H1 (cell line): ENCODE measurements around the gene CITED4. TPM values are rescaled to one million over a fixed set of nuclear protein-coding genes. Genes with fewer than 3 reads are reported as not detected.

Source experiments
- CTCF ChIA-PET: fragments of 300-600 bp; sonication (Branson Sonifier 250); formaldehyde crosslinking; loops from one replicate; lab custom pipeline; 2021; ENCODE audit not compliant: partially characterized antibody; lab: Charles Lee
- POLR2A ChIA-PET: fragments of 300-600 bp; sonication (Branson Sonifier 250); formaldehyde crosslinking; loops from one replicate; lab custom pipeline; 2021; ENCODE audit warnings: inconsistent platforms; ENCODE audit not compliant: partially characterized antibody; lab: Charles Lee
- DNase-seq, 2 experiments: peaks; one replicate each; pipeline versions ENCODE4 v3.0.0 to v3.0.0-alpha.2; 2010 to 2022; ENCODE audit warnings: low spot score in 2 of 2, low read depth in 1 of 2, mixed read lengths in 1 of 2
- FAIRE-seq: peaks from 2 replicates; lab custom pipeline; 2011; peaks lifted over from hg19 to GRCh38; lab: Jason Lieb, UNC
- H2AFZ ChIP-seq: 2 replicates; pipeline ENCODE4 v1.8.1; 2012; ENCODE audit warnings: low read length, inconsistent platforms
- H2AK5ac ChIP-seq: 2 replicates; pipeline ENCODE4 v1.6.1; 2013; ENCODE audit warnings: low read depth, low read length
- H2BK120ac ChIP-seq: replicated peaks from 2 replicates; pipeline ENCODE3; 2013; ENCODE audit warnings: low read depth, low read length, inconsistent platforms
- H2BK12ac ChIP-seq: 2 replicates; pipeline ENCODE4 v1.6.1; 2013; ENCODE audit warnings: low read depth, low read length
- H2BK15ac ChIP-seq: 2 replicates; pipeline ENCODE4 v1.6.1; 2013; ENCODE audit warnings: low read length
- H2BK20ac ChIP-seq: 2 replicates; pipeline ENCODE4 v1.6.1; 2013; ENCODE audit warnings: low read length
- H2BK5ac ChIP-seq: 2 replicates; pipeline ENCODE4 v1.6.1; 2013; ENCODE audit warnings: low read depth, low read length
- H3K14ac ChIP-seq: 2 replicates; pipeline ENCODE4 v1.6.1; 2013; ENCODE audit warnings: inconsistent platforms; ENCODE audit not compliant: insufficient read length
- H3K18ac ChIP-seq: 2 replicates; pipeline ENCODE4 v1.6.1; 2013; ENCODE audit warnings: low read length; ENCODE audit errors: extremely low read depth
- H3K23ac ChIP-seq: 2 replicates; pipeline ENCODE4 v1.6.1; 2013; ENCODE audit warnings: inconsistent platforms; ENCODE audit not compliant: insufficient read length
- H3K23me2 ChIP-seq: 2 replicates; pipeline ENCODE4 v1.6.1; 2013; ENCODE audit warnings: low read depth, low read length
- H3K27ac ChIP-seq: 2 replicates; pipeline ENCODE4 v1.6.1; 2011; ENCODE audit warnings: low read depth, low read length, inconsistent platforms
- H3K27me3 ChIP-seq, 4 experiments: replicated peaks in 1 of 4; 1 replicate in 1 of 4; 2 replicates in 3 of 4; pipeline versions ENCODE4 v1.6.1 to v1.8.1; 2011 to 2013; ENCODE audit warnings: low read length in 3 of 4, mild to moderate bottlenecking in 3 of 4, inconsistent platforms in 2 of 4, mixed read lengths in 2 of 4, moderate library complexity in 1 of 4; ENCODE audit not compliant: control insufficient read depth in 3 of 4, insufficient read depth in 3 of 4; ENCODE audit errors: extremely low read depth in 1 of 4
- H3K36me3 ChIP-seq, 4 experiments: 2 replicates each; pipeline versions ENCODE4 v1.6.1 to v1.8.1; 2011 to 2013; ENCODE audit warnings: mild to moderate bottlenecking in 4 of 4, low read length in 3 of 4, moderate library complexity in 2 of 4, control low read depth in 1 of 4, inconsistent platforms in 1 of 4; ENCODE audit not compliant: insufficient read depth in 4 of 4, control insufficient read depth in 2 of 4
- H3K4ac ChIP-seq: replicated peaks from 2 replicates; pipeline ENCODE3; 2013; ENCODE audit warnings: low read length, low read depth, mixed read lengths, inconsistent platforms; ENCODE audit not compliant: insufficient read length
- H3K4me1 ChIP-seq, 4 experiments: replicated peaks in 1 of 4; 1 replicate in 1 of 4; 2 replicates in 3 of 4; pipeline versions ENCODE4 v1.6.1 to v1.8.1; 2011 to 2013; ENCODE audit warnings: low read length in 3 of 4, inconsistent platforms in 2 of 4, mixed read lengths in 1 of 4; ENCODE audit not compliant: insufficient read depth in 4 of 4, control insufficient read depth in 3 of 4
- H3K4me2 ChIP-seq, 2 experiments: 2 replicates each; pipeline versions ENCODE4 v1.6.1 to v1.8.1; 2011 to 2013; ENCODE audit warnings: low read depth in 2 of 2, low read length in 2 of 2, control low read depth in 1 of 2, inconsistent platforms in 1 of 2, mild to moderate bottlenecking in 1 of 2; ENCODE audit not compliant: insufficient read depth in 1 of 2
- H3K4me3 ChIP-seq, 4 experiments: fragments of 200-600, 300-600 bp in 1 of 4; sonication (generic), shearing (Covaris generic), sonication (Bioruptor Twin) in 1 of 4; 2 replicates each; pipeline versions ENCODE4 v1.5.1 to v1.8.1; 2011 to 2016; ENCODE audit warnings: low read length in 4 of 4, low read depth in 3 of 4, control low read depth in 2 of 4, inconsistent platforms in 2 of 4, mild to moderate bottlenecking in 2 of 4, mixed read lengths in 1 of 4, moderate library complexity in 1 of 4; ENCODE audit not compliant: insufficient read depth in 2 of 4; ENCODE audit errors: extremely low read depth in 1 of 4
- H3K56ac ChIP-seq: replicated peaks from 2 replicates; pipeline ENCODE3; 2013; ENCODE audit warnings: low read depth, mild to moderate bottlenecking, mixed read lengths, low read length, inconsistent platforms; ENCODE audit not compliant: insufficient read length
- H3K79me1 ChIP-seq: 2 replicates; pipeline ENCODE4 v1.6.1; 2013; ENCODE audit warnings: low read depth, low read length, control low read depth
- H3K79me2 ChIP-seq, 2 experiments: 2 replicates each; pipeline versions ENCODE4 v1.6.1 to v1.8.1; 2012 to 2013; ENCODE audit warnings: low read length in 2 of 2, mild to moderate bottlenecking in 2 of 2, inconsistent platforms in 1 of 2; ENCODE audit not compliant: insufficient read depth in 2 of 2, control insufficient read depth in 1 of 2
- H3K9ac ChIP-seq, 4 experiments: replicated peaks in 1 of 4; 1 replicate in 1 of 4; 2 replicates in 3 of 4; pipeline versions ENCODE4 v1.6.1 to v1.8.1; 2011 to 2013; ENCODE audit warnings: low read depth in 3 of 4, low read length in 3 of 4, control low read depth in 2 of 4, mild to moderate bottlenecking in 2 of 4, moderate library complexity in 2 of 4, inconsistent platforms in 1 of 4; ENCODE audit errors: extremely low read depth in 1 of 4
- H3K9me3 ChIP-seq, 2 experiments: 2 replicates each; pipeline versions ENCODE4 v1.6.1 to v1.8.1; 2012 to 2013; ENCODE audit warnings: mild to moderate bottlenecking in 2 of 2, moderate library complexity in 2 of 2, control low read depth in 1 of 2, inconsistent platforms in 1 of 2, low read depth in 1 of 2, low read length in 1 of 2, mixed read lengths in 1 of 2; ENCODE audit not compliant: insufficient read depth in 2 of 2
- H4K20me1 ChIP-seq, 2 experiments: replicated peaks in 1 of 2; 2 replicates each; pipeline versions ENCODE3 to v1.8.1; 2011 to 2013; ENCODE audit warnings: inconsistent platforms in 2 of 2, low read length in 2 of 2, mild to moderate bottlenecking in 1 of 2; ENCODE audit not compliant: insufficient read depth in 2 of 2, control insufficient read depth in 1 of 2
- H4K5ac ChIP-seq: 2 replicates; pipeline ENCODE4 v1.6.1; 2013; ENCODE audit warnings: low read length, low read depth, mixed read lengths, inconsistent platforms; ENCODE audit not compliant: insufficient read length
- H4K8ac ChIP-seq: 2 replicates; pipeline ENCODE4 v1.8.0; 2013; ENCODE audit warnings: mild to moderate bottlenecking, moderate library complexity, low read length, inconsistent platforms; ENCODE audit not compliant: insufficient read depth; ENCODE audit errors: extremely low read depth
- H4K91ac ChIP-seq: replicated peaks from 2 replicates; pipeline ENCODE3; 2013; ENCODE audit warnings: low read length, mixed read lengths, inconsistent platforms; ENCODE audit not compliant: insufficient read length
- ASH2L ChIP-seq: fragments of 200-600, 300-600 bp; sonication (generic); IDR thresholded peaks from one replicate; pipeline ENCODE4 v1.7.1; 2017; ENCODE audit warnings: low read length
- CBX5 ChIP-seq: fragments of 300-800, 300-1000 bp; sonication (generic); IDR thresholded peaks from 2 replicates; pipeline ENCODE4 v1.7.1; 2016; ENCODE audit warnings: antibody characterized with exemption, low read length, low read depth
- CBX8 ChIP-seq: fragments of 300-800, 300-1000 bp; sonication (generic); IDR thresholded peaks from 2 replicates; pipeline ENCODE4 v1.7.1; 2016; ENCODE audit warnings: low read depth, low read length, borderline replicate concordance
- GABPA ChIP-seq: IDR thresholded peaks from 2 replicates; pipeline ENCODE4 v1.6.1; 2011; ENCODE audit warnings: mild to moderate bottlenecking, low read length, moderate library complexity, borderline replicate concordance; ENCODE audit not compliant: insufficient read depth
- WGBS, 2 experiments: shearing (Covaris generic) in 1 of 2; methylation state at CpG; one replicate each; pipeline versions ENCODE4 v1.1.6 to v1.1.7; 2013 to 2015; ENCODE audit warnings: low lambda C conversion rate in 2 of 2, mixed read lengths in 2 of 2, inconsistent platforms in 1 of 2, low coverage in 1 of 2, missing lambda C conversion rate in 1 of 2; ENCODE audit not compliant: insufficient replicate concordance in 2 of 2, insufficient coverage in 1 of 2, insufficient read length in 1 of 2; ENCODE audit errors: extremely low coverage in 1 of 2, missing lambda C conversion rate in 1 of 2; 5-methylcytosine and 5-hydroxymethylcytosine counted together
- polyA plus RNA-seq, 7 experiments: library from polyadenylated mRNA; depleted of rRNA in 3 of 7; stranded (reverse) in 5 of 7; unstranded in 2 of 7; fragments of >200 nt in 5 of 7; fragments of 200-250 nt in 2 of 7; gene quantifications; 1 replicate in 5 of 7; 2 replicates in 1 of 7; 4 replicates in 1 of 7; pipeline versions ENCODE4 v1.2.1 to v1.2.3, GENCODE V29; 2011 to 2013; ENCODE audit warnings: missing spikeins in 2 of 7, mixed read lengths in 2 of 7
- total RNA-seq: library from RNA; stranded (reverse); fragmentation: NEBNext Ultra II Directional; extraction: Animal tissue kit (Norgen Biotek cat#: 25700); gene quantifications from 2 replicates; pipeline ENCODE4 v1.2.1, GENCODE V29; 2021

CITED4 gene
- total and polyA plus RNA-seq, 2 of the 8 experiments (the other 6 are each of a cell fraction or from before 2014, with no cell fraction given): 5.4 to 16.3 TPM

DNA sequence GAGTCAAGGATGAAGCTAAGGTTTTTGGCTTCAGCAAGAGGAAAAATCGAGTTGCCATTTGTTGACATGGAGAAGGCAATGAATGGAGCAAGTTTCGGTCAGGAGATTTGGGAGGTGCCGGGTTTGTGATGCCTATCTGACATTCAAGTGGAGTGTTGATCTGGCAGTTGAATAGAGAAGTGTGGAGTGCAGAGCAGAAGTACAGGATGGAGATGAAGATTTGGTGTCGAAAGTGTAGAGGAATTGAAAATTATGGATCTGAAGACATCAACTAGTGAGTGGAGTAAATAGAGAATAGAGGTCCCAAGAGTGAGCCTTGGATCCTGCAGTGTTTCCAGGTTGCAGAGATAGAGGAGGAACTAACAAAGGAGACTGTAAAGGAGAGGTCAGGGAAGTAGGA lies 25.9 kb downstream of the CITED4 start:
- 92 to 100% methylated on average over 1 to 4 of the region's 4 CpGs for WGBS, 2 experiments
- no peak overlapping the region for H2AFZ ChIP-seq
- TF ChIP-seq ASH2L (no peak), CBX5 (no peak), CBX8 (no peak), GABPA (no peak)

More for the DNA sequence above, 25.9 kb downstream of the CITED4 start:
- Histone ChIP-seq H3K79me2 (no peaks in the 10 kb centered on the region), H3K27ac (no peak overlapping the region), H3K27me3 (no peaks in the 10 kb centered on the region), H3K4me3 (no peak overlapping the region), H2AK5ac (no peak overlapping the region), H2BK12ac (no peak overlapping the region), H2BK15ac (no peak overlapping the region), H4K91ac (no peak overlapping the region), H3K36me3 (peaks cover 0 to 5% (median 0%) of the 10 kb centered on the region in 4 experiments; a peak in 1 of 8 replicates), H4K8ac (no peak overlapping the region), H3K23ac (no peak overlapping the region), H2BK5ac (no peak overlapping the region), H2BK120ac (no peak overlapping the region), H3K23me2 (no peaks in the 10 kb centered on the region), H3K9ac (no peak overlapping the region), H2BK20ac (no peak overlapping the region), H3K14ac (no peak overlapping the region), H3K18ac (no peak overlapping the region), H3K79me1 (no peaks in the 10 kb centered on the region), H3K9me3 (no peaks in the 10 kb centered on the region), H3K4me1 (no peaks in the 10 kb centered on the region; a peak in 1 of 7 replicates), H3K4ac (no peak overlapping the region), H3K56ac (no peak overlapping the region), H4K20me1 (no peaks in the 10 kb centered on the region), H3K4me2 (no peak overlapping the region), H4K5ac (no peak overlapping the region)
- ChIA-PET CTCF (interaction anchor here (0.8 to 1.4 kb wide), 4 partner anchors 15 to 211 kb away, joined by 3 to 4 read pairs (median 4); no protein-coding TSS in a partner anchor), POLR2A (interaction anchor here (1.0 to 1.3 kb wide), 3 partner anchors 11 to 47 kb away, joined by 3 read pairs; no protein-coding TSS in a partner anchor)
- DNase-seq (no peak), FAIRE-seq (no peak)
